HG03469 (cell line): ENCODE results near the gene MLLT1.

Experiments
- ATAC-seq: cut with Tn5 transposase; IDR thresholded peaks from one replicate; pipeline ENCODE4 v1.9.1; 2021; ENCODE audit warnings: mild to moderate bottlenecking, moderate library complexity, moderate number of reproducible peaks; ENCODE audit not compliant: unreplicated experiment

MLLT1 gene

GRCh38 chr19:6275170-6275744, 4.5 kb downstream of the MLLT1 start:
- no peak for ATAC-seq

GRCh38 chr19:6274756-6275155, 5.0 kb downstream of the MLLT1 start:
- ATAC-seq = no peak

- no peak for ATAC-seq
Measured at GRCh38 chr19:6273701-6274601, 5.8 kb downstream of the MLLT1 start.

GRCh38 chr19:6272913-6273600, 6.7 kb downstream of the MLLT1 start:
- no peak for ATAC-seq

GRCh38 chr19:6272411-6272791, 7.4 kb downstream of the MLLT1 start:
- no peak for ATAC-seq

DNA sequence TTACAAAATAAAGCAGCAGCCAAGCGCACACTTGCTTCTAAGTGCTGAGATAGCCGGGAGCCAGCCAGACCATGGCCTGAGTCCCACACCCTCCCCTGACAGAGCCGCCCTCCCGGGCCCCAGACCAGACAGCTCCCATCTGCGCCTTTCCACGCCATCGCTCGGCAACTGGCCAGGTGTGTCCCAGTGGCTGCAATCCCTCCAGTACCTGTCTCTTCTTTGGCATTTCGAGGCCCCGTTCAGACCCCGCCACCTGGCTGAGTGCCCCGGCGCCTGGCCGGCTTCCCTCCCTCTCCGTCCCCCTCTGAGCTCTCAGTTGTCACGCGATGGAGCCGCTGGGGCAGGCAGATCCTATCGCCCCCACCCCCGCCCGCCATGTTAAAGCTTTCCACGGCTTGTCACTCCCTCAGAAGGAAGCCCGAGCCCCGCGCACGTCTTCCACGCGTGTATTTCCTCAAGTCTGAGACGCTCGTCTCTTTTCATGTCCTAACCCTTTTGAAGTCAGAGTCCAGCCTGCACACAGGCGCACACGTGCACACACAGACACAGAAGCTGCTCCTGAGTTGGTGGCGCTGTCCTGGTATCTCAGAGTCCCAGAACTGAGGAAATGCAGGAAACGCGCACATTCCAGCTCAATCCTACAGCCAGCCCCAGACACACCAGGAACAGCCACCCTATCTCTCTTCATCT, 7.9 kb downstream of the MLLT1 start:
- no peak for ATAC-seq

- no peak for ATAC-seq
Measured at GRCh38 chr19:6271251-6271650, 8.5 kb downstream of the MLLT1 start.

DNA sequence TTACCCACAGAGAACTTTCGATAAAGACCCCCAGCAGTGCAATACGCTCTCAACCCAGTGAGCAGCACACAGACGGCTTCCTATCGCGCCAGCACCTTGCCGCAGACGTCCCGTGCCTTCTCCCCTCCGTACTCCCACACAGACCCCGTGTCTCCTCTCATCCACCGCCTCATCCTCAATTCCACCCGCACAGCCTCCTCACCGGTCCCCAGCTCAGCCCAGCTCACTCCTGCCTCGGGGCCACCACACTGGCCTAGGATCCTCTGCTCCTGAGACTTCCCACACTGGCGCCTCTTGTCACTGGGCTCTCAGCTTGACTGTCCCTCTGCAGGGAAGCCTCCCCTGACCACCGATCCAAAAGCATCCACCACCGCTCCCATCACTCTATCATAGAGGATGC, 9.0 kb downstream of the MLLT1 start:
- no peak for ATAC-seq

GRCh38 chr19:6270076-6270745, 9.6 kb downstream of the MLLT1 start:
- ATAC-seq = no peak

DNA sequence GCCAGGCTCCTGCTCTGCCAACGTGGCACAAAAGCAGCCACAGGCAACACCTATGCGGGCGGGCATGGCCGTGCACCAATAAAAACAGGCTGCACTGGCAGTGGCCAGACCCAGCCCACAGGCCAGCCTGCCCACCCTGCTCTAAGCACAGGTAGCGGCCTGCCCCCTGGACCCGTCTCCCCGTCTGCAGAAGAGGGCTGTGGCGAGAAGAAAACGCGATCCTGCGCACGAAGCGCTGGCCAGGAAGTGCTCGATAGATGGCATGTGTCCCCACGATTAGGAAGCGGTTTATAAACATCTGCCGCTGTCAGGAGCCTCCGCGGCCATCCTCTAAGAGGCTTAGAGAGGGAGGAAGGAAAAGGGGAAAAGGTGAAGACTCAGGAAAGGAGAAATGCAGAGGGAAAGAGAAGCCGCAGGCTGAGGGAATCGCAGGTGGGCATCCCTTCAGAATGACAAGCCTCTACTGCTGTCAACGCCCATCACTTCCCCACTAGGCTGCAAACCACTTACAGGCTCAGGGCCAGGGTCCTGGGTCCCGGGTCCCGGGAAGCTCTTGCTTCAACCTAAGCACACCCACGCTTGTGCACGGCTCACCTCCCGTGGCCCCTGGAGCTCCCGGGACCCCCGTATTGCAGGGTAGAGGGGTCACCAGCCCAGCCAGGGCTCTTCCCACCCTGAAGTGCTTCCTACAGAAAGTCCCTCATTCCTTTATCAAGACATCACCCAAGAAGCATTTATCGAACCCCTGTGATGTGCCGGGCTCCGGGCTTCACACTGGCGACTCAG, 10.5 kb downstream of the MLLT1 start:
- no peak for ATAC-seq

DNA sequence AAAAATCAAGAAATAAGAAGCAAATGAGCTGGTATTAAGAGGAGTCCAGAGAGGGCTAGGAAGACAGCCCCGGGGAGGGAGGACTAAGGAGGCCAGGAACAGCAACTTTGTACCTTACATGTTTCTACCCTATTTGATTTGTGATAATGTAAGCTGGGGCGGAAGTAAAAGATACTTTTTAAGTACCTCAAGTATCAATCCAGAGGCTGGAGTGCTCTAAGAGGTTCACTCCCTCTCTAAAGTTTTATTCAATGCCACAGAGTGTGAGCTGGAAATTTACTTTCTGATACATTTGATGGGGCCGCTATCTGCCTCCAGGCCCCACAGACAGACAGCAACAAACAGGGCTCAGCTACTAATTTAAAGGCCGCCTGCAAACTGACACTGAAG, 11.4 kb downstream of the MLLT1 start:
- no peak for ATAC-seq

GRCh38 chr19:6267552-6268381, 12.0 kb downstream of the MLLT1 start:
- ATAC-seq = no peak

GRCh38 chr19:6264803-6265202, 15.0 kb downstream of the MLLT1 start:
- ATAC-seq = no peak

DNA sequence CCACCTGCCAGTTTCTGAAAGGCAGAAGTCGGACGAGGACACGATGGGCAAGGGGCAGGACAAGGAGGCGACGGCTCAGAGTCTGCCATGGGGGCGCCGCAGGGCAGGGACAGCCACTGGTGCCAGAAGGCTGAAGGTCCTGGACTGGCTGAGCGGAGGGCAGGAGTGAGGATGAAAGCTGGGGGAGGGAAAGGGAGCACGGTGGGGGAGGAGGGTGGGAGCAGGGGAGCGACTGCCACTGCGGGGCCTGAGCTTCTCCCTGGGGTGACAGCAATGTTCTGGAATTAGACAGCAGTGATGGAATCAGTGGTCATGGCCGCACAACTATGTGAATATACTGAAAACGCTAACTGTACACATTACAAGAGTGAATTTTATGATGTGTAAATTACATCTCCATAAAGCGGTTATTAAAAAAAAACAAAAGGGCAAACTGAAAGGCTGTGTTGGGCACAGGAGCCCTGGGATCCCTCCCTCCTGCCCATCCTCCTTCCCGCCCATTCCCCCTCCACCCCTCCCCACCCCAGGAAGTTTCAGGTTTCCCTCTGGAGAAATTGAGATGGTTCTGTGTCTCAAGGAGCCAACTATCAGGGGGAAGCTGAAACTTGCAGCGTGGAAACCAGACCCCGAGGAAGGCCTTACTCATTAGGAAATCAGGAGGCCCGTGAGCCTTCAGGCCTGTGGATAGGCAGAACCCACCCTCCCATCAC, 15.9 kb downstream of the MLLT1 start:
- no peak for ATAC-seq

- ATAC-seq = no peak
Measured at GRCh38 chr19:6263306-6263705, 16.5 kb downstream of the MLLT1 start.

DNA sequence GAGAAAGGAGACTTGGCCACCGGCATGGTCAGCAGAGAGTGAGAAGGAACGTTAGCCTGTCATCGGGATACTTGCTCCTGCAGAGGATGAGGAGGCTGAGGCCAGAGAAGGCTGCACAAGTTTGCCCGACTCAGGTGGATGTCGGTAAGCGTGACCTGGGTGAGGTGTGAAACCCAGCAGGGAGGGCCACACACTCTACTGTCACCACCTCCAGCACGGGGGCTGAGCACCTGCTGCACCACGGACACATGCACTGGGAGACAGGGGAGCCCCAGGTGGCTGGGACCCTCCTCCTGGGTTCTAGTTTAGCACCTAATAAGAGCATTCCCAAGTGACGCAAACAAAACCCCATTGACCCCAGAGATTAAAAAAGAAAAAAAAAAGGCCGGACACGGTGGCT, 17.3 kb downstream of the MLLT1 start:
- no peak for ATAC-seq

GRCh38 chr19:6261883-6262282, 17.9 kb downstream of the MLLT1 start:
- ATAC-seq = no peak

- ATAC-seq = no peak
Measured at GRCh38 chr19:6260912-6261650, 18.7 kb downstream of the MLLT1 start.
